Measurements from ENCODE around the gene PADI2.

The PADI2 gene

DNA sequence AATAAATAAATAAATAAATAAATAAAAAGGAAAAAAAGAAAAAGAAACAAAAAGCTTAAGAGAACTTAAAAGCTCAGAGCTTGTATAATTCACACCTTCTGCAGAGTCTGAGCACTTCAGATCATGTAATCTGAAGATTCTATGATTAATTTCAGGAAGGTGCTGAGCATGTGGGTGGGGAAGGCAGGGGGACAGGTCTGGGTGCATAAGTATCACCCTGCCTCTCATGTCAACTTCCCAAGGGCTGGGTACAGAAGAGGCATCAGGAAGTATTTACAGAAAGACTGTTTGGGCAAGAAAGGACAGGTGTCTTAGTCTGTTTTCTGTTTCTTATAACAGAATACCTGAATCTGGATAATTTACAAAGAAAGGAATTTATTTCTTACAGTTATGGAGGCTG is 20.4 kb upstream of the PADI2 start:
- DNase-seq (ENCODE audit: low spot score): no peak

DNA sequence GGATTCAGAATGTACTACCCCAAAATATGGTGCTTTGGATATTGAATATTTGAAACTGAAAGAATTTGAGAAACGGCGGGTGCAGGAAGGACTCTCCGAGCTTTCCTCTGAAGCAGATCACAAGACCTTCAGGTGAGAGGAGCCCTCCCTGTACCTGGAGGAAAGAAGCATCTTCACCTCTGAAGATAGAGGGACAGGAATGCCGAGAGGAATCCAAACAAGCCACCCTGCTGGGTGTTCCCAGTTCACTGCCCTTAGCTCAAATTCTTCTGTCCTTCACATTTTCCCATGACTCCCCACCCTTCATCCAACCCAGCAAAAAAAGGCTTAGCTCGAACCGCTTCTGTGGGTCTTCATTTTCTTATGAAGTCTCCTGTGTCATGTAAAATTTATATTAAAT is 18.2 kb upstream of the PADI2 start:
- no peak for DNase-seq (ENCODE audit: low spot score)

DNA sequence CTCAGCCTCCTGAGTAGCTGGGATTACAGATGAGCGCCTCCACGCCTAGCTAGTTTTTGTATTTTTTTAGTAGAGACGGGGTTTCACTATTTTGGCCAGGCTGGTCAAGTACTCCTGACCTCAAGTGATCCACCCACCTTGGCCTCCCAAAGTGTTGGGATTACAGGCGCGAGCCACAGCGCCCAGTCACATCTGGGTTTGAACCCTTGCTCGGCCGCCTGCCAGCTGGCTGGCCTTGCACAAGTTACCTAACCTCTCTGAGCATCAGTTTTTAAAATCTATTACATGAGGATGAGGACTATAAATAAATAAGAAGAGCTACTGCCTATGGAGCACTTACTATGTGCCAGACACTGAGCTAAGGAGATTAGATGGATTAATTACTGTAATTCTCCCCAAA is 17.7 kb upstream of the PADI2 start:
- no peak for DNase-seq (ENCODE audit: low spot score)

DNA sequence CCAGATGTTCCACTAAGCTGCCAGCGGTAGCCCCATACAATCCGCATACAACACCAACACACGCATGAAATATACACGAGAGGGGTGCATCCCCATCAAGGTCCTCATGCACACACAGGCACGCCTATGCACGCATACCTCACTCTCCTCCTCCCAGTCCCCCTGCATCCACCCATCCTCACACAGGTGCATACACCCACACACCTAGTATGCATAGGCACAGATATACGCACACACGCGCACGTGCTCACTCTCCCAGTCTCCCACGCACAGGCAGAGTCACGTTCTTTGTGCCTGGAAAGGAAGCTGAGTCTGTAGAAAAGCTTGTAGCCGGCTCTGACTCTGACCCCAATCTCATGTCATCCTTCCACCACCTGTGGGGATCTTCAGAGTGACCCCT is 16.9 kb upstream of the PADI2 start:
- DNase-seq (ENCODE audit: low spot score): no peak

DNA sequence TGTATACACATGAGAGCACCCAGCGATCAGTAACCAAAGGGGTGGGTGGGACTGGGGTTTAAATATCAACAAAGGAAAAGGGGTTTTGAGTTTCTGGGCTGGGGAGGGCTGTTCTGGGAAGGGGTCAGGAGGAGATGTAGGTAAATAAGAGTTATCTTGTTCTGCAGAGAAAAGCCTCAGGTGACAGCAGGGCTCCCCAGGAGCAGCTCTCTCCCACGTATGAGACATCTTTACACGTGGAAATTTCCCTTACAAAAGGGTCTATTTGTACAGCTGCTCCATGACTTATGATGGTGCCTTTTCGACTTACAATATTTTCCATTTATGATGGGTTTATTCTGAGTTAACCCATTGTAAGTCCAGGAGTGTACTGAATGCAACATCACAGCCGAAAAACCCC is 16.3 kb upstream of the PADI2 start:
- no peak for DNase-seq (ENCODE audit: low spot score)

DNA sequence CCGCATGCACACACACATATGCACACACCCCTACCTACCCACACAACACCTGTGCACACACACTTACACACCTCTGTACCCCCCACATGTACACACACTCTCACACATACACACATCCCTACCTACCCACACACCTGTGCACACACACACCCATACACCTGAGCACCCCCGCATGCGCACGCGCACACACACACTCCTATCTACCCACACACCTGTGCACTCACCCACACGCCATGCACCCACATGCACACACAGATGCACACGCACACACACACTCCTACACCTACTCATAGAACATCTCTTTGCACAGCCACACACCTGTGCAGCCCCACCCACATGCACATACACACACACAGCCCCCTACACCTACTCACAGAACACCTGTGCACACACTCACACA is 15.5 kb upstream of the PADI2 start:
- DNase-seq (ENCODE audit: low spot score): no peak

DNA sequence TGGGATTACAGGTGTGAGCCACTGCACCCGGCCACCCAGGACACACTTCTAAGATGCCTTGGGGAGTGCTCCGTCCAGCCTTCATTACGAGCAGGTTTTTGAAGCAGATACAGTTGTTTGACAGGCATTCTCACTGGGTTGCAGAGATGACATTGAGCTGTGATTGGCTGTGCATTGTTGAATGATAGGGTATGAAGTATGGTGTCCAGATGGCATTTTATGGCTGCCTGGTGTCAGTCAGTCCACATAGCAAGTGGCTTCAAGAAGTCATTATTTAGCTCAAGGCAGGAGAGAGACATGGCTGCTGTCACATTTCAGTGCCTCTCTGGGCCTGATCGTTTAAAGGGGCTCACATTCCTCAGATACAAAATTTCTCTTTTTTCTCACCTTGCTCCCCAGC is 14.8 kb upstream of the PADI2 start:
- DNase-seq (ENCODE audit: low spot score): no peak

DNA sequence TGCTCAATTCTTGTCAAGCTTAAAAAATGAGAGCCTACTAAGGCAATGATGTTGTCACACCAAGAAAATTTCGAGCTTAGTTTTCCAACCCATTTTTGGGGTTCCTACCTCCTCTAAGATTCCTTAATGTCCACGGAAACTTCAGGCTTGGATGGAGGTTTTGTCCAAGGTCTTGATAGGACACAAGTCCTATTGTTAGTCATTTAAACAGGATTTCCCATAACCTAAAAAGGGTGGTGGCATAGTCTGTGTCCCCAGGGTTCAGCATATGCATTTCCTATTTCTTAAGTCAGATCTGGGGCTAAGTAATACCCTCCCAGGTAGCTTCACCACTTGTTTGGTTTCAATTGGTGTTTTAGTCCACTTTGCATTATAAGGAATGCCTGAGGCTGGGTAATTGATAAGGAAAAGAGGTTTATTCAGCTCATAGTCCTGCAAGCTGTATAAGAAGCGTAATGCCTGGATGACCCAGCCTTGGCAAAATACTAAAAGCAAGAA is 10.9 kb upstream of the PADI2 start:
- DNase-seq (ENCODE audit: low spot score): no peak

DNA sequence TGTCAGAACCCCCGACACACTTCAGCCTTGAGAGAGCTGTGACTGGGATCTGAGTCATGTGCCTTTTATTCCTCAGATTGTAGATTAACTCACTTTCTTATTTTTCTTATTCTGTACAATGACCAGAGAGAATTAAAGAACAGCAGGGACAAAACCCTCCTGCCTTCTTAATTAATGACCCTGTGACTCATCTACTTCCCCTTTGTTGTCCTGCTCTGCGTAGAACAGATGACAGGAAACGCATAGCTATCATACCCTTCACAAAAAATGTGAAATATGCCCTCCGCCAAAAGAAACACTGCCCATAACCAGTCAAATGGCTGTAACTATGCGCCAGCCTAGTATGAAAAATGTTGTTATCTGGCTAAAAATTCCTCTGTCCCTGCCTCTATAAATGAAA is 9.1 kb upstream of the PADI2 start:
- DNase-seq (ENCODE audit: low spot score): no peak

DNA sequence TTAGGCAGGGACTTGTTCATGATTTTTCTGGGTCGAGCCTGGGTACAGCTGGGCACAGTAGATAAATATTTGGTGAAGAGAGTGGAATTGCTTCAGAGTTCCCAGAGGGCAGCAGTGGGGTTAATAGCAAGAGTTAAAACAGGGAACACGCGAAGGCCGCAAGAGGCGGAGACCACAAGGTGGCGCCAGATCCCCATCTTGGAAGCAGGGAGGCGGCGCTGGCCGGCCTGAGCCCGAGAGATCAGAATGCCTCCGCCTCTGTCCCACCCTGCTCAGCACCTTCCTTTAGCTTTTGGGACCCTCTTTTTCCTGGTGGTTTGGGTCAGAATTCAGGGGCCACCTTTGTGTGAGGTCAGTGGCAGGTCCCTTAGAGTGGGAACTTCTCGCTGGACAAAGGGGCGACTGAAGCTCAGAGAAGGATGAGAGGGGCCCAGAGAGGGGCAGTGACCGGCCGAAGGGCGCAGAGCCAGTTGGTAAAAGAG is 6.5 kb upstream of the PADI2 start:
- DNase-seq (ENCODE audit: low spot score): peak; percentile 70

DNA sequence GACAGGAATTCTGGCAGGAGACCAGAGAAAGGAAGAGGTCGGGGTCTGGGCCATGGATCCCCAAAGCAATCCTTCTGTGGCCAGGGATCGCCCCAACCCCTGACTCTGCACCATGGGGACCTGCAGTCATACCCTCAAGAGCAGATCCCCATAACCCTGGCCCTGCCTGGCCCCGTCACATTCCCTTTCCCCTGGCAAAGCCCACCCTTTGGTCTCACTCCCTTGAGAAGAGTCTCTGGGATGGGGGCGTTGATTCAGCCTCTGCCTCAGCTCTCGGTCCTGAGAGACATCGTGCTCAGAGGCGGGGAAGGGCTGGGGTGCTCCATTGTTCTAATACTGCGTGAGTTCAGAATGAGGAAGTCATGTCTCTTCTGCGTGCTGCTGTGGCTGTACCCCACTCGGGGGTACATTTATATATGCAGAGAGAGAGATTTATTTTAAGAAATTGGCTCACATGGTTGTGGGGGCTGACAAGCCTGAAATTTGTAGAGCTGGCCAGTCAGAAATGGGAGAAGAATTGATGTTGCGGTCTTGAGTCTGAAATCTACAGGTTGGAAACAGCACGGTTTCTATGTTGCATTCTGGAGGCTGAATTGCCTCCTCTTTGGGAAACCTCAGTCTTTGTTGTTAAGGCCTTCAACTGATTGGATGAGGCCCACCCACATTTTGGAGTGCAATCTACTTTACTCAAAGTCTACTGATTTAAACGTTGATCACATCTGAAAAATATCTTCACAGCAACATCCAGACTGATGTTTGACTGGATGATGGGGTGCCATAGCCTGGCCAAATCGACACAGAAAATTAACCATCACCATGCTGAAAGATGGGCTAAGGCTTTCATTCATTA is 4.2 kb upstream of the PADI2 start:
- no peak for DNase-seq (ENCODE audit: low spot score)

DNA sequence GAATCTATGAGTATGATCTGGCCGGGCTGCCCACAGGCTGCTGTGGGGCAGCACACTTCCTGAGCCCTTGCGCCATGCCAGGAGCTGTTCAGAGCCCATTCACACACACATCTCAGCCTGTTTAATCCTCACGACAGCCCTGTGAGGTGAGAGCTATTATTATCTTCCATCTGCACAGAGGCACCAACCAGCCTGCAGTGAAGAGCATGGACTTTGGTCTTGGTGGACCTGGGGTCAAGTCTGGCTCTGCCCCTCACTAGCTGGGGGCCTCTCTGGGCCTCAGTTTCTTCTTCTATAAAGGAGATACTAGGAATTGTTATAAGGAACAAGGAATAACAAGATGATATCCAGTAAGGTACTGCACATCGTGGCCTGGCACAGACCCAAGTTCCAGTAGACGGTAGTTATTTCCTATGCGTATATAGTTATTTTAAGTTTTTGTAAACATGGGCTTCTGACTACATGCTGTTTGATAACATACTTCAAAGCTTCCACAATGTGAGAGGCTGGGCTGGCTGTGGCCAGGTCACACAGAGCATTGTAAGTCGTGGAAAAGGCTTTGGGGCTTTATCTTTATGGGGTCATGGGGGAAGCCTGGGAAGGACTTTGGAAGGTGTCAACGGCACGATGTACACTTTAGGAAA is 3.4 kb upstream of the PADI2 start:
- no peak for DNase-seq (ENCODE audit: low spot score)

DNA sequence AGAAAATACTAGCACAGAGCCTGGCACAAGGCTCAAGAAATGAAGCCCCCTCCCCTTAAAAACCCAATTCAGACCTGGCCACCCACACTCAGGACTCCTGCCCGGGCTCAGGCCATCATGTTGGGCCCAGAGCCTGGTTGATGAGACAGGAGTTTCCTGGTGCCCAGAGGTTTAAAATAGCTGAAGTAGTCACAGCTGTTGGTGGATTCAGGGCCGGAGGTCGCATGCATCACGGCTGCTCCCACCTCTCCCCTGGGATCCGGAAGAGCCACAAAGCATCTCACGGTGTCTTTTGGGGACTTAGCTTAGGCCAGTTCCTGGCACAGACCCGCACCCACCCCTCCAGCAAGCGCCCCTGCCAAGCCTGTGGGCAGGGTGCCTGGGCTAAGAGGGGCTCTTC is 2.6 kb upstream of the PADI2 start:
- no peak for DNase-seq (ENCODE audit: low spot score)

DNA sequence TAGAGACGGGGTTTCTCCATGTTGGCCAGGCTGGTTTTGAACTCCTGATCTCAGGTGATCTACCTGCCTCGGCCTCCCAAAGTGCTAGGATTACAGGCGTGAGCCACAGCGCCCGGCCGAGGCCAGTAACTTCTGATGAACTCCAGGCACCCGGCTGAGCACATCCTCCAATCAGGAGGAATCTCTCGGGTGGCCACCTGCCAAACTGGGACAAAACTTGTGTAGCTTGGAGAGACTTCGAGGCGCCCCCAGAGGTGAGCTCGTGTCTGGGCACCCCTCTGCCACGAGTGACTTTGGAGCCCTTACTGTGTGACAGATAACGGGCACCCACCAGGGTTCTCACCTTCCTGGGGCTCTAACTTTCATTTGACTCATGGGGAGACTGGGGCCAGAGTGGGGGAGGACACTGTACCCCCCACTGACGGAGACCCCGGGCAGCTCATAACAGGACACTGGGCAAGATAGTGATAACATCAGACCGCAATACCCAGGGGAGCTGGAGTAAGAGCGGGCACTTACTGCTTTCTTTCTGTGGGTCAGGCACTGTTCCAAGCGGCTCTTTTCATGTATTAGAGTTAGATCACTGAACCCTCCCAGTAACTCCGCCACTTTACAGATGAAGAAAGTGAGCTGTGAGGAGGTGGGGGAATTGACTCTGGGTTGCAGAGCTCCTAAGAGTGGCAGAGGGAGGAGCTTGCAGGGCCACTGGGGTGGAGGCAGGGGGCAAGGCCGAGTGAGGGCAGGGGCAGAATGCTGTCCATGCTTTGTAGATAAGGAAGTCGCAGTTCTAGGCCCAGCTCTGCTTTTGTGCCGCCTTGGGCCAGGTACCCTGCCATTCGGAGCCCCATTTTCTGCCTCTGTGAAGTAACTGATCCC is 1.9 kb upstream of the PADI2 start:
- DNase-seq (ENCODE audit: low spot score): no peak

DNA sequence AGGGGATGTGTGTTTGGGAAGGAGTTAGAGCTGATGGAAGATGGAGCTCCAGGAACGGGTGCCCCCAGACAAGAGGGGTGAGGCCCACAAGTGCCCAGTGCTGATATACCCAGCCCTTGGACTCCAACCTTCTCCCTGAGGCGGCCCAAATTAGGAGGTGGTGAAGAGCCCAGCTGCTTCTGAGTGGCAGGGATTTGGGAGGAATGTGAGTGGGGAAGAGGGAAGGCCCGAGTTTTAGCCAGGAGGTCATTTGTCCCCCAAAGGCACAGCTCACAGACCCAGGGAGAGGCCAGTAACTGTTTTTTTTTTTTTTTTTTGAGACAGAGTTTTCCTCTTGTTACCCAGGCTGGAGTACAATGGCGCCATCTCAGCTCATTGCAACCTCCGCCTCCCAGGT is 1.2 kb upstream of the PADI2 start:
- no peak for DNase-seq (ENCODE audit: low spot score)

DNA sequence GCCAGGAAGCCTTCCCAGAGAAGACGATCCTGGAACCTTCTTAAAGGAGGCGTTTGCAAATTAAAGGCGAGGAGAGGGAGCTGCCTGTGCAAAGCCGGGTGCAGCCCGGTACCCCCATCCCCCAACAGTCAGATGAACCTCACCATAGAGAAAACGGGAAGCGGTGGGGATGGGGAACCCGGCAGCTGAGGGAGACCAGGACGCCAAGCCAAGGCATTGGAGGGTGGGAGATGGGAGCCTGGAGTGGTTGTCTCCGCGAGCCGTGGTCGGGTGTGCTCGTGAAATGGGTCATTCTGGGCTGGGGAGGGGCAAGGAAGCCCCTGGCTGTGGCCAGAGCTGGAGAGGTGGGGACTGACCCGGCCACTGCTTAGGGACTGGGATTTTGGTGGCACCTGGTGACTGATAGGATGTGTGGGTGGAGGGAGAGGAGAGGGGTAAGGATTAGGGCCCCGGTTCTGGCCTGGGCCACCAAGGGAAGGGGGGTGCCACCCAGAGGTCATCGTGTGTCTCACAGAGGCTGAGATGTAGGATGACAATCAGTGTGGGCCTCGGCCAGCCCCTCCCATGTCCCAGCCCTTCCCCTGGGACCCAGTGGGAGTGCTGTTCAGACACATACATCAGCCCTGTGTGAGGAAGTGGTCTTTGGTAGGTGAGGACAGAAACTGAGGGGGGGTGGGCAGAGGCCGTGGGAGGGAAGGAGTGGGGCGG is 676 bp upstream of the PADI2 start:
- DNase-seq (ENCODE audit: low spot score): no peak

DNA sequence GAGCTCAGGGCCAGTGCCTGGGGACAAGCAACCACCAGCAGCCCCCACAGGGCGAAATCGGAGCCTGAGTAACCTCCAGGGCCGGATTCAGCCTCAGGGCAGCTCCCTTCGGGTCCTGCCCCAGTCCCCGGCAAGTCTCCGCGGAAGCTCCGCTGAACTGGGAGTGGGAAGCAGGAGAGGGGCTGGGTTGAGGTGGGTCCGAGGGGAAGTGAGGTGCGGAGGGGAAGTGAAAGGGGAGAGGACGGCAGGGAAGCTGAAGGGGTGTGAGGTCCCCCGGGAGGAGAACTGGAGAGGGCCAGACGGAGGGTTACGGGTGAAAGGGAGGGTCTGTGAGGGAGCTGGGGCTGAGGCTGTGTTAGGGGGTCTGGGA is 560 bp downstream of the PADI2 start:
- DNase-seq (ENCODE audit: low spot score): no peak

DNA sequence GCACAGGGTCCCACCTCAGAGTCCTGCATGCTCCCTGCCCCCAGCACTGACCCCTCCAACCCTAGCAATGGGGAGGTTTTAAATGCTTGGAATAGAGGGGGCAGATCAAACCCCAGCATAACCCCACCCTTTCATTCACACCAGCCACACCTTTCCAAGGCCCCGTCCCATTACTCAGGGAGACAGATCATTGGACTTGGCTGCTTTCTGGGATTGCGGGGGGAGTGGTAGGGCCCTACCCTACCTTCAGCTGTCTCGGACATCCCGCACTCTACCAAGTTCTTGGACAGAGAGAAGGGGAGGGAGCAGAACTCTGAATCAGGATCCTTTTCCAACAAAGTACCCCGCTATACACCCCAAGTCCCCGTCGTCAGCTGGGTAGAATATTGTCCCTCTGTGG is 983 bp downstream of the PADI2 start:
- no peak for DNase-seq (ENCODE audit: low spot score)

DNA sequence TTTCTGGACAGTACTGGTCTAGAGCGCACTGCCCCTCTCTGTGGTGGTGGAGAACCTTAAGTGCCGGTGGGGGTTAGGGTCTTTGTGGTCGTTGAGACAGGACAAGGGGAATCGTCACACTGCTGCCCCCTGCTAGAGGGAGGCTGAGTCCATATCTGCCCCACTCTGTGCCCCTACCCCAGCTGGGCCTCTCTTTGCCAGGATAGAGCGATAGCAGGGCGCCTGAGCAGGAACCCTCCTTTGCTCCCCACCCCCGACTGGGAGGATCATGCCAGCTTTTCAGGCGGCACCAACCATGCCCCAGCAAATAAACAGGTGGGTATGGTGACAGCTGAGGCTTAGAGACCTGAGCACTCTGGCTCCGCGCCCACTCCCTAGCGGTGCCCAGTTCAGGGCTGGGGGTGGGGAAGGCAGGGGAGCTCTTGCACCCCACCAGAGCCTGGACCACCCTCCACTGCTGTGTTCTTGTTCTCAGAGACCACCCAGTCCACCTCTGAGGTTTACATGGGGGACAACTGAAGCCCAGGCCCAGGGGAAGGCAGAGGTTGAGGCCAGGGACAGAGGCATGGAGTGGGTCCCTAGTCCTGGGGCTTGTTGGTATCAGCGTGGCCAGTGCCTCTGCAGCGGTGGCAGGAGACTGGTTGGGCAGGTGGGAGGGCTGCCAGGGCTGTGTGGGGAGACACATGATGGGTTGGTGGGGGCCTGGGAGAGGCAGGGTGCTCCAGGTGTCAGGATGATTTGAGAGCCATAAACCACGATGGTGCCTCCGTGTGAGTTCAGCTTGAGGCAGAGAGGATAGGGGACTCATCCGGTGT is 1.6 kb downstream of the PADI2 start:
- no peak for DNase-seq (ENCODE audit: low spot score)

DNA sequence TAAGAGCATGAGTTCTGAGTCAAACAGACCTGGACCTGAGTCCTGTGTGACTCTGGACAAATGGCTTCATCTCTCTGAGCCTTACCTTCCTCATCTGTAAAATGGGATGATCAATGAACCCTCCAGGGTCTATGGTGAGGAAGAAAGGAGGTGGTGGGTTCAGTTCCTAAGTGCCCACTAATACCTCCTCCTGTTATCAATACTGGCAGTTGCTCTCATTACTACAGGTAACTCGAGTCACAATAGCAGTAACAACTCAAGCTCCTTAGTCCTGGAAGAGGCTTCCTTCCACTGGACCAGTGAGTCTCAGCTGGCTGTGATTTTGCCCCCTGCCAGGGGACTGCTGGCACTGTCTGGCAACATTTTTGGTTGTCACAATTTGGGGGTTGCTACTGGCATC is 2.6 kb downstream of the PADI2 start:
- DNase-seq (ENCODE audit: low spot score): no peak

DNA sequence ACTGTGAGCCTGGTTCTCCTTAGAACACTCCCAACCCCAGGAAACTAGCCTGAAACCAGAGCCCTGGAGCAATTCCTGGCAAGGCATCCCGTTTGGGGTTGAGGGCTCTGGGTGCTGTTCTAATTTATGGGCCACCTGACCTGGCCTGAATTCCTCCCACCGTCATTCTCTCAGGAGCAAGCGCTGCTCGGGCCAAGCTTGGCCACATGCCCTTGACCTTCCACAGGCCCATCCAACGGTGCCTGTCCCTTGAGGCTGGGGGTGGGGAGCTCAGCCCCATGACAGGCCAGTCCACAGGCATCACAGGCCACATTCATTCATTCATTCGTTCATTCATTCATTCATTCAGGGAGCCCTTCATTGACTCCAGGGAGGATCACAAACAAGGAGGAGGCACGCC is 5.3 kb downstream of the PADI2 start:
- no peak for DNase-seq (ENCODE audit: low spot score)
